ENCODE results near the gene ZMYM2.
"Not testable (repeated sequence)": the region's sequence is repeated elsewhere in the genome, so short reads cannot be mapped to it uniquely, and the experiment has no call there.

The ZMYM2 gene

DNA sequence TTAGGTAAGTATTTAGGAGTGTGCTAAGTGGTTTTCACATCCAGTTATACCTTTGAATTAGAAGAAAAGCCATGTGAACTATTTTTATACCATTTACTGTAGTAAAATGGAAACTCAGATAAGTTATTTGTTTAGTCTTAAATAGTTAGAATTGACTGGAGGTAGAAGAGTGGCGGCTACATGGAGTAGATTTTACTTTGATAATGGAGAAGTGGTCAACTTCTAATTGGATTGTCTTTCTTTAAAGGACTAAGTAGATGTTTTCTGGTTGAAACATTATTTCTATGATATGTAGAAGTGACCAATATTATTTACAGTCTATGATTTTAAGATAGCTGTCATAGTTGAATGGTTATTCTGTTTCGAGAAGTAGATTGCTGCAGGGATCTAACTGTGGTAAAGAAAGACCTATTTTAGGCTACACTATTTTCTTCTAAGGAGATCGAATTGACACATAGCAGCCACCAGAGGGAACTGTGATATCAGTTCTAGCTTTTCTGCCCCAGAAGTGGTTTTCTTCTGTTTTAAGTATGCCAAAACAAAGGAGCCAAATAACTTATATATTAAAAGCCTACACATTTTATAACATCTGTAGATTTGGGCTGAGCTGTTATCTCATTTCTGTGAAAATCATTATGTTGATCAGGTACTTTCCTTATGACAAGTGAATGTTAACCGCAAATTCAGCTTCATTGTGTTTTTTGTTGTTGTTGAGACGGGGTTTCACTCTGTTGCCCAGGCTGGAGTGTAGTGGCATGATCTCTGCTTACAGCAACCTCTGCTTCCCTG lies 26.1 kb downstream of the ZMYM2 start:
- DNase-seq, result no peak

DNA sequence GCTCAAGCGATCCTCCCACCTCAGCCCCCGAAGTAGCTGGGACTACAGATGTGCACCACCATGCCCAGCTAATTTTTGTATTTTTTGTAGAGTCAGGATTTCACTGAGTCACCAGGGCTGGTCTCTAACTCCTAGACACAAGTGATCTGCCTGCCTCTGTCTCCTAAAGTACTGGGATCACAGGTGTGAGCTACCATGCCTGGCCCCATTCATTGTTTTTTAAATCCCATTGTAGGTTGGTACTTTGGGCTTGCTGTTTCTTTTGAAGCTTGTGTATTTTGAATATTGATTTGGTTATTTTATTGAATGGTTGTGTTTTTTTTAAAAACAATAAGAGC lies 26.7 kb downstream of the ZMYM2 start:
- DNase-seq, result no peak

DNA sequence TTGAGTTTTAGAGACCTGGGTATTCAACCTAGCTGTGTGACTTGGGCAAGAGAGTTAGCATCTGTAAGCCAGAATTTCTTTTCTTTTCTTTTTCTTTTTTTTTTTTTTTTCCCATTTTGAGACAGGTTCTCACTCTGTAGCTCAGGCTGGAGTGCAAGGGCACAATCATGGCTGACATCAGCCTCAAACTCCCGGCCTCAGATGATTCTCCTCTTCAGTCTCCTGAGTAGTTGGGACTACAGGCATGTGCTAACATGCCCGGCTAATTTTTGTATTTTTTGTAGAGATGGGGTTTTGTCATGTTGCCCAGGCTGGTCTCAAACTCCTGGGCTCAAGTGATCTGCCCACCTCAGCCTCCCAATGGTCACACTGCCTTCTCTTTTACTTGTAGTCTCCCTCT lies 33.0 kb downstream of the ZMYM2 start:
- no peak for DNase-seq

DNA sequence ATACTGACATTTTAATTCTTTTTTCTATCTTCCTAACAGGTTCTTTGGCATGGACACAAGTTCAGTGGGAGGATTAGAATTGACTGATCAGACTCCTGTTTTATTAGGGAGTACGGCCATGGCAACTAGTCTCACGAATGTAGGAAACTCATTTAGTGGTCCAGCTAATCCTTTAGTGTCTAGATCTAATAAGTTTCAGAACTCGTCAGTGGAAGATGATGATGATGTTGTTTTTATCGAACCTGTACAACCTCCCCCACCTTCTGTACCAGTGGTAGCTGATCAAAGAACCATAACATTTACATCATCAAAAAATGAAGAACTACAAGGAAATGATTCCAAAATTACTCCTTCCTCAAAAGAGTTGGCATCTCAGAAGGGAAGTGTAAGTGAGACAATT lies 34.5 kb downstream of the ZMYM2 start:
- DNase-seq, result no peak

DNA sequence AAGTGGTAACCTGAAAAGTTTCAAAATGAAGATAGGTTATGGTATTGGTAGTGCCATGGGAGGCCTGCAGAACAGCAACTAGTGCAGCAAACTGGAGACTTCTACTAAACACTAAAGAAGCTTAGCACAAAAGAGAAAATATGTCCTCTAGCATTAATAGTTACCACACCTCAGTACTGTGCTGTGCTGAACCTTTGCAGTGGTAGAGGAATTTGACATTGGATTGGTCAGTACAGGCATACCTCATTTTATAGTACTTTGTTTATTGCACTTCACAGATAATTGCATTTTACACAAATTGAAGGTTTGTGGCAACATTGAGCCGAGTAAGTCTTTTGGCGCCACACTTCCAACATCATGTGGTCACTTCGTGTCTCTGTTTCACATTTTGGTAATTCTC lies 40.4 kb downstream of the ZMYM2 start:
- DNase-seq, result no peak

DNA sequence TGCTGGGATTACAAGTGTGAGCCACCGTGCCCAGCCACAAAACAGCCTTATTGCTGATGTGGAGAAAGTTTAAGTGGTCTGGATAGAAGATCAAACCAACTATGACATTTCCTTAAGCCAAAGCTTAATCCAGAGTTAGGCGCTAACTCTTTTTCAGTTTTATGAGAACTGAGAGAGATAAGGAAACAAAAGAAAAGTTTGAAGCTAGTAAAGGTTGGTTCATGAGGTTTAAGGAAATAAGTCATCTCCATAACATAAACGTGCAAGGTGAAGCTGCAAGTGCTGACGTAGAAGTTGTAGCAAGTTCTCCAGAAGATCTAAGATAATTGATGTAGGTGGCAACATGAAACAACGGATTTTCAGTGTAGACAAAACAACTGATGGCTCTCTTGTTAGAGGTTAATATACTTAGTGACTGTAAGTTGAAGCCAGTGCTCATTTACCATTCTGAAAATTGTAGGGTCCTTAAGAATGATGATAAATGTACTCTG lies 41.6 kb downstream of the ZMYM2 start:
- DNase-seq, result no peak

DNA sequence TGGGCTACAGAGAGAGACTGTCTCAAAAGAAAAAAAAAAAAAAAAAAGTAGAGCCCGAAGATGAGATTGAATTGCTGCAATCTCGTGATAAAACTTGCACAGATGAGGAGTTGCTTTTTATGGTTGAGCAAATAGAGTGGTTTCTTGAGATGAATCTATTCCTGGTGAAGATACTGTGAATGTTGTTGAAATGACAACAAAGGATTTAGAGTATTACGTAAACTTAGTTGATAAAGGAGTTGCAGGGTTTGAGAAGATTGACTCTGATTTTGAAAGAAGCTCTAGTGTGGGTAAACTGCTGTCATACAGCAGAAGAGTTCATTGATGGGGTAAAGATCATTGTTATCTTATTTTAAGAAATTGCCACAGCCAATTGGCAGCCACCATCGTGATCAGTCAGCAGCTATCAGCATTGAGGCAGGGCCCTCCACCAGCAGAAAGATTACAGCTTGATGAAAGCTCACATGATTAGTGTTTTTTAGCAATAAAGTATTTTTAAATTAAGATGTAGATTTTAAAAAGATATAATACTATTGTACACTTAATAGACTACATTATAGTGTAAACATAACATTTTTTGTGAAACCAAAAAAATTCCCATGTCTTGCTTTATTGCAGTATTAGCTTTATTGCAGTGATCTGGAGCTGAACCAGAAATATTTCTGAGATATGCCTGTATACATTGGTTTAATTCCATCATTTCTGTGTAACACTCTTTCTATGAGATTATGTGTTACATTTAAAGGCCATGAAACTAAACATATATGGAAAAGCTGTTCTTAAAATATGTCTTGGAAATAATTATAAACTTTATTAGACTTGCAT lies 43.1 kb downstream of the ZMYM2 start:
- DNase-seq, result no peak

DNA sequence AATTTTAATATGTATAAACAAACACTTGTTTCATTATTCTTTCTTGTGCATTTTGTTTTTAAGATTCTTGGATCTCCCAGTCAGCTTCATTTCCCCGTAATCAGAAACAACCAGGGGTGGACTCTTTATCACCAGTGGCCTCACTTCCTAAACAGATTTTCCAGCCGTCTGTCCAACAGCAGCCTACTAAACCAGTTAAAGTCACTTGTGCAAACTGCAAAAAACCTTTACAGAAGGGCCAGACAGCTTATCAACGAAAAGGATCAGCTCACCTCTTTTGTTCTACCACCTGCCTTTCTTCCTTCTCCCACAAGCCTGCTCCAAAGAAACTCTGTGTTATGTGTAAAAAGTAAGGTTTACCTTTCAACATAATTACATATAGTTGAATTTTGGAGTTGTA lies 44.3 kb downstream of the ZMYM2 start:
- no peak for DNase-seq

DNA sequence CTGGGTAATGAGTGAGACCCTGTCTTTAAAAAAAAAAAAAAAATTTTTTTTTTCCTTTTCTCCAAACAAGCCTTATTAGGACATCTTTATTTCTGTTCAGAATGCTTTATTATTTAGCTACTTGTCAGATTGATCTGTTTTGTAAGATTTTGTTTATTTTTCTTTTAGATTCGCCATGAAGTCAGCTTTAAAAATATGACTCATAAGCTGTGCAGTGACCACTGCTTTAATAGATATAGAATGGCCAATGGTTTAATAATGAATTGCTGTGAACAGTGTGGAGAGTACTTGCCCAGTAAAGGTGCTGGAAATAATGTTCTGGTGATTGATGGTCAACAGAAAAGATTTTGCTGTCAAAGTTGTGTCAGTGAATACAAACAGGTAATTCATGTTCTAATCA lies 47.7 kb downstream of the ZMYM2 start:
- no peak for DNase-seq

DNA sequence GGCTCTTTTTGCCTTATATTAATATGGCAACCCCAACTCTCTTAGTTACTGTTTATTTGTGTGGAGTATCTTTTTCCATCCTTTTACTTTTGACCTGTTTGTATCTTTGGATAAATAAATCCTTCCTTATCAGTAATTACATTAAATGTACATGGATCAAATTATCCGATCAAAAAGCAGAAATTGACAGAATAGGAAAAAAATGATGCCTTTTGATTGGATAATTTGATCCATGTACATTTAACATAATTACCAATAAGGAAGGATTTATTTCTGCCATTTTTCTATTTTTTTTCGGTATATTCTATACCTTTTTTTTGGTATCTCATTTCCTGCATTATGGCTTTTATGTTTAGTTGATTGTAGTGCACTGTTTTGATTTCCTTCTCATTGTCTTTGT lies 57.2 kb downstream of the ZMYM2 start:
- no peak for DNase-seq

DNA sequence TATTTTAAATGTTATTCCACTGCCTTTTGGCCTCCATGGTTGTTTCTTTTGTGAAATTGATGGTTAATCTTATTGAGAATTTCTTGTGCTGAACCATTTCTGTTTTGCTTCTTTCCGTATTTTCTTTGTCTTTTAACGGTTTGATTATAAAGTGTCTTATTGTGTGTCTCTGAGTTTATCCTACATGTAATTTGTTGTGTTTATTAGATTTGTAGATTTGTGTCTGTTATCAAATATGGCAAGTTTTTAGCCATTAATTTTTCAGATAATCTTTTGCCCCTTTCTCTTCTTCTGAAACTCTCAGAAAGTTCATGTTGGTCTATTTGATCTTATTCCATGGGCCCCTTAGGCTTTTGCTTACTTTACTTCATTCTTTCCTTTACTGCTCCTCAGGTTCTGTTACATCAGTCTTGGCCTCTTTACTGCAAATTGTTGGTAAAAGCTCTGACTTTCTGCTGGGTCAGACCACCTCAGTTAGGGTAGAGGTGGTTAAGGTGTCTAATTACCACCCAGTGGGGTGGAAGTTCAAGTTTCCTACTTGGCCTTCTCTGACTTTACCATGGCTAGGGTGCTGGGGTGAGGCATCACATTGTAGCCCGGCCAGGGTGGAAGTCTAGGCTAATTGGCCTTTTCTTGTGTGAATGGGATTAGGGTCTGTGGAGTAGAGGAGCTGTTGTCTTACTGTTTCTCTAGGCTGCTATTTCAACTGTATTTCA lies 58.3 kb downstream of the ZMYM2 start:
- no peak for DNase-seq

DNA sequence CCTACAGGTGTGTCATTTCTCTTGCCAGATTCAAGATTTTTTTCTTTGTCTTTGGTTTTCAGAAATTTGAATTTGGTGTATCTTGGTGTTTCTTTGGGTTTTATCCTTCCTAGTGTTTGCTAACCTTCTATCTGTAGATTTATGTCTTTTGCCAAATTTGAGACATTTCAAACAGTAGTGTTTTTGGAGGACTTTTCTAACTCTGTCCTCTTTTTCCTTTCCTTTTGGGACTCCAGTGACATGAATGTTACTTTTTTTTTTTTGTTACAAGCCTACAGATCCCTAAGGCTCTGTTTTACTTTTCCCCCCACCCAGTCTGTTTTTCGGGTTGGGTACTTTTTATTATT lies 58.8 kb downstream of the ZMYM2 start:
- no peak for DNase-seq

DNA sequence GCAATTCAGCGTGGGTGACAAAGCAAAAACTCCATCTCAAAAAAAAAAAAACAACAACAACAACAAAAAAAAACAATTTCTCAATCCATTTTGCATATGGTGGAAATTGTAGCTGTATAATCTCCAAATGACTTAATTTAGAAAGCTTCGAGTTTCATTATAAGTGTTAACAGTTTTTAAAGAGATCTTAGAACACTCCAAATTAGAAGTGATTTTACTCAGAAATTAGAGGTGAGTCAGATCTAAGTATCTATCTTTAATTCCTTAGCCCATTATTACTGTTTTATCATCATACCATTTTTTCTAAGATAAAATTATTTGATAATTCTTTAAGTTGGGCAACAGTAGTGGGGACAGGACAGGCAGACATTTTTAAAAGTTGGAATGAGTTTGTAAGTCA lies 60.5 kb downstream of the ZMYM2 start:
- DNase-seq, result no peak

DNA sequence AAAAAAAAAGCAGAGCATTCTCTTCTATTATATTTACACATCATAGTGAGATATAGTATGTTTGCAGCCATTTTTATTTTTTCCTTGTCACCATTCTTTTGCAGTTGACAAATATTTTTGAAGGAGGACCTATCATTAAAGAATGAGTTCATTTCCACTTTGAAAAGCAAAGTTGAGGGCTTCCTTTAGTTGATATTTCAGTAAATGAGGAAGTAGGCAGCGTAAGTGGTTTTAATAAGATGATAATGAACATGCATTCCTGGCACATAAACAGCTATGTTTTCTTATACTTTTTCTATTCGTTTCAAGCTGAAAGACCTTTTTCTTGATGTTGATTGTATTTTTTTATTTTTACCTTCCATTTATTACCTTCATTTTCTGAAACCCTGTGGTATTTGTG lies 66.2 kb downstream of the ZMYM2 start:
- no peak for DNase-seq

DNA sequence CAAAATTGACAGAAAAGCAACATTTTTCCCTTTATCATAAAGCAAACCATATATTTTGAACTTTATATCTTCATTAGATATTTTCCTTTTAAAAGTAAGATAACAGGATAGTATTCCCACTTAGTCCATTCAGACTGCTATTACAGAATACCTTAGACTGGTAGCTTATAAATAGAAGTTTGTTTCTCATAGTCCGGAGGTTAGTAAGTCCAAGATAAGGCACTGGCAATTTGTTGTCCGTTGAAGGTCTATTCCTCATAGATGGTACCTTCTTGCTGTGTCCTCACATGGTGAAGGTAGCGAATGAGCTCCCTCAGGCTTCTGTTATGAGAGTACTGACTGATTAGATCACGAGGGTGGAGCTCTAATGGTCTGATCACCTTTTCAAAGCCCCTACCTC lies 70.4 kb downstream of the ZMYM2 start:
- DNase-seq, result no peak

DNA sequence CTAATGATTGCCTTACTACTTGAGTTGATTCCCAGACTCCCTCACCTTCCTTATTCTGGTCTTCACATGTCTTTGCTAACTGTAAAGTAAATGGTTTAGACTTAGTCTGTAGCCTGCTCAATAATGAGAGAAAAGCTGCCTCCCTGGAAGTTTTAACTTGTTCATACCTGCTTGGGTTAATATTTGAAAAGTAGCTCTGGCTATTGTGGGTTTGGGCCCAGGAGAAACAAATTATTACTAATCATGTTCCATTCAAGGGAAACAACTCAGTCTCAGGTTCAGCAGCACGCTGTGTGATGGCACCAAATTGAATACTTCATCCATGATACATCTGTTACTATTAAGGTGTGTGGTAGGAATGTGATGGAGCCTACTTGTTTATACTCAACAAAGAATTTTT lies 75.0 kb downstream of the ZMYM2 start:
- DNase-seq, result no peak

DNA sequence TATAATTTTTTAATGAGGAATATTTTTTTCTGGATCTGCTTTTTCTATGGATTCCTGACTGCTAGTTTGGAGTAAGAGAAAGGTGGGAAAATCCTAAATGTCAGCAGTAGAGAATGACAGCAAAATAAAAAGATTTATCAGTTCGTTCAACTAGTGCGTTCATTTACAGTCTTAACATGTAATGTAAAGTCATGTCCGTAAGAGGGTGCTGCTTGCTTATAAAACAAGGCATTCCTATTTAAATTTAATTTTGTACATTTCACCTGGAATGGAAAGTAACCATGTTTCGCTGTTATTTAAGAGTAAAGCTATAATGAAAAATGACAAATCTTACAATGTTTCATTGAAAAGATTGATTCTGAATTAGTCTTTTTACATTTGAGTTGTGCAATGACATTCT lies 76.6 kb downstream of the ZMYM2 start:
- DNase-seq, result no peak

DNA sequence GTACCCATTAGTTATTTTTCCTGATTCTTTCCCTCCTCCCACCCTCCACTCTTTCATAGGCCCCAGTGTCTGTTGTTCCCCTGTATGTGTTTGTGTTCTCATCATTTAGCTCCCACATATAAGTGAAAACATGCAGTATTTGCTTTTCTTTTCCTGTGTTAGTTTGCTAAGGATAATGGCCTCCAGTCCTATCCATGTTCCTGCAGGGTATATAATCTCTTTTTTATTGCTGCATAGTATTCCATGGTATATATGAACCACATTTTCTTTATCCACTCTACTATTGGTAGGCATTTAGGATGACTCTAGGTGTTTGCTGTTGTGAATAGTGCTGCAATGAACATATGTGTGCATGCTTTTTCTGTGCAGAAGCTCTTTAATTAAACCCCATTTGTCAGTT lies 79.4 kb downstream of the ZMYM2 start:
- no peak for DNase-seq

DNA sequence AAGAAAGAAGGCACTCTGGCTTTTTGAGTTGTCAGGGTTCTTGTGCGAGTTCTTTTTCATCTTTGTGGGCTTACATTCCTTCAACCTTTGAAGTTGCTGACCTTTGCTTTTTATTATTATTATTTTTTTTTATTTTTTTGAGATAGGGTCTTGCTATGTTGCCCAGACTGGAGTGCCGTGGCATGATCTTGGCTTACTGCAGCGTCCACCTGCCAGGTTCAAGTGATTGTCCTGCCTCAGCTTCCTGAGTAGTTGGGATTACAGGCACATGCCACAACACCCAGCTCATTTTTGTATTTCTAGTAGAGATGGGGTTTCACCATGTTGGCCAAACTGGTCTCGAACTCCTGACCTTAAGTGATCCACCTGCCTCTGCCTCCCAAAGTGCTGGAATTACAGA lies 84.1 kb downstream of the ZMYM2 start:
- not testable (repeated sequence) for DNase-seq

DNA sequence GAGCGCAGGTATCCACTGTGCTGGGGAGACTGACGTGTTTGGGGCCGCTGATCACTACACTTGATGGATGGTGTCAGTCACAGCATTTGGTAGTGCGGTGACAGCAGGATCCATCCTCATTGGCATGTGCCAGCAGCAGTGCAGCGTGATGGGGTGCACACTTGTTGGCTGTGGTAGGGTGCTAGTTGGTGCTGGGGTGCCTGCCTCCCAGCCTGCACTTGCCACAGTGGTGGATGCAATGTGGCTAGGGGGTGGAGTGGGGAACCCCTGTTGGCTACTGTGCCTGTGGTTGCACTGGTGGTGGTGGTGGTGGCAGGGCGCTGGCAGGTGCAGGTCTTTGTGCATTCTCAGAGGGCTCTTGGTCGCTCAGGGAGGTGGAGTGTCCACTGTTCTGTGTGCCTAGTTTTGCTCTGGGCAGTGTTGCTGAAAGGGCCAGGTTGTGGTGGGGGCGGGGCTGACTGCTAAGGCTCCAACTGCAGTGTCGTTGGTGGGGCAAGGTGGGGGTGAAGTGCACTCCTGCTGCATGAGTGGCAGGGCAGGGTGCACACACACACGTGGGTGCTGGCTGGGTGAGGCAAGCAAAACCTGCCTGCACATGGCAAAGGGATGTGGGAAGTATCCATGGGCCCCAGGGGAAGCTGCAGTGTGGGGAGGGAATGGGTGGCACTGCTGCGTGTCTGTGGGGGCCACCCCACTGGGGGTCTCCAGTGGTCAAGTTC lies 84.8 kb downstream of the ZMYM2 start:
- no peak for DNase-seq

DNA sequence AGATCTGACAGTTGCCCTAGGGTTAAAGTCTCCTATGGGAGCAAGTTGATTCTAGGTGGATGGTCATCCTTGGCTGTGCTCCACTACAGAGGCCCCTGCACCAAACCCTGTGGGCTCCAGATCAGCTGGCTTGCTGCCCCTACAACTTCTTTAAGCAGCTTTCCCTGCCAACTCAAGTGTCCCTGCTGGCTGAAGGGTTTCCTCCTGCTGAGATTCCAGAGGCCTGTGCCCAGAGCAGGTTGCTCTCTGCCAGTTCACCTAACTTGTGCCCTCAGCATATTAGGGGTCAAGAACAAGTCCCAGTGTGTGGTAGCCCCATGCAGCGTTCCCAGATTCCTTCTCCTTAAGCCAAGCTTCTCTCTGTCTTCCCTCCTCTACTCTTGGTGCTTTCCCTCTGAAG lies 85.6 kb downstream of the ZMYM2 start:
- no peak for DNase-seq

DNA sequence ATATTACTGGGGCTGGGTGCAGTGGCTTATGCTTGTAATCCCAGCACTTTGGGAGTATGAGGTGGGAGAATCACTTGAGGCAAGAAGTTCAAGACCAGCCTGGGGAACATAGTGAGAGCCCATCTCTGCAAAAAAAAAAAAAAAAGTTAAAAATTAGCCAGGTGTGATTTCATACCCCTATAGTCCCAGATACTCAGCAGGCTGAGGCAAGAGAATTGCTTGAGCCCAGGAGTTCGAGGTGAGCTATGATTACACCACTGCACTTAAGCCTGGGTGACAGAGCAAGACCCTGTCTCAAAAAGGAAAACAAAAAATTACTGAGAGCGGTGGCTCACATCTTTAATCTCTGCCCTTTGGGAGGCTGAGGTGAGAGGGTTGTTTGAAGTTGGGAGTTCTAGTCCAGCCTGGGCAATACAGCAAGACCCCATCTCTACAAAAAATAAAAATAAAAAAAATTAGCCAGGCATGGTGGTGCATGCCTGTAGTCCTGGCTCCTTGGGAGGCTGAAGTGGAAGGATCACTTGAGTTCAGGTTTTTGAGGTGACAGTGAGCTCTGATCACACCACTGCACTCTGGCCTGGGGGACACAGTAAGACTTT lies 87.5 kb downstream of the ZMYM2 start:
- no peak for DNase-seq
